Left lobe of liver (tissue), 2 donors: ENCODE measurements around the gene MUS81. TPM values are rescaled to one million over a fixed set of nuclear protein-coding genes. Genes with fewer than 3 reads are reported as not detected.
"Not testable (repeated sequence)": the region's sequence is repeated elsewhere in the genome, so short reads cannot be mapped to it uniquely, and the experiment has no call there.

Source experiments
- ATAC-seq: fragments of 200-7000 bp; cut with Tn5 transposase; one replicate; pipeline ENCODE4 v1.9.1; 2020; ENCODE audit warnings: mild to moderate bottlenecking, moderate library complexity
- DNase-seq: peaks from one replicate; pipeline ENCODE4 v3.0.0-alpha.2; 2020; ENCODE audit warnings: low spot score
- total RNA-seq: library from RNA; stranded (reverse); gene quantifications from one replicate; pipeline ENCODE4 v1.2.1, GENCODE V29; 2021
- donor health status: DM: no; HTN: no; CAD: no; lungs with moderate emphysema.
- donor health status: DM: no; HTN: yes; CAD: no.

Gene MUS81
- total RNA-seq, 1 donor from 2014 or later, result 14.3 TPM

DNA sequence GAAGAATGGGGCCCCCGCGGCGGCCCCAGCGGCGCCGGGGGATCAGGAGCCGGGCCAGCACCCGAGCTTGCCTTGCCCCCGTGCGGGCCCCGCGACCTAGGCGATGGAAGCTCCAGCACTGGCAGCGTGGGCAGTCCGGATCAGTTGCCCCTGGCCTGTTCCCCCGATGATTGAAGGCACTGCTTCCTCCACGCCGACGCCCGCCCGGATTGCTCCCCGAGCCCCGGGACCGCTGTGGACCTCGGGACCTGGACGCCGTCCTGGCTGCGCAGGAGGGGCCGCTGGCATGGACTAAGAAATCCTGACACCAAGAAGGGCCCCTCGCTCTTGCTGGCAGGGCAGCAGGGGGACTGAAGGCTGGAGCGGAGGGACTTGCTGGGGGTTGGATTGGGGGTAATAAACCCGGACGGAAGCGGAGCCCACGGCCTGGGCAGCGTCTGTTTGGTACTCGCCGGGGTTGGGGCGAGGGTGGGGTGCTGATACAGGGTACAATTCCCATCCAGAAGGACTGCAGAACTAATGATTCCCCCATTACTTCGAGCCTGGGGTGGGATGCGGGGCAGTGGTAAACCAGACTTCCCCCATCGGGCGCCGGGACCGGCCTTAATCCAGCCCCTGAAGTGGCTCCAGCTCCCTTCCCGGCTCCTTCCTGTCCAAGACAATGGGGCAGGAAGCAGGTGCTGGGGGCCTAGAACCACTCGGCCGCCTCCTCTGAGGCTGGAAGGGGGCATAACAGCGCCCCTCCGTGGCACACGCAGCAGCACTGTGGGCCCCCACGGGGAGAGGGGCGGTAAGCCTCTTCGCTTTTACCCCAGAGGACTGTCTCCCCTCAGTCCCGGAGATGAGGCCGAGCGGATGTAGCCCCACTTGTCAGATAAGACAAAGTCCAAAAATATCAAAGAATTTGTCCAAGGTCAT lies 31.2 kb downstream of the MUS81 start:
- ATAC-seq, result no peak
- DNase-seq, result no peak

DNA sequence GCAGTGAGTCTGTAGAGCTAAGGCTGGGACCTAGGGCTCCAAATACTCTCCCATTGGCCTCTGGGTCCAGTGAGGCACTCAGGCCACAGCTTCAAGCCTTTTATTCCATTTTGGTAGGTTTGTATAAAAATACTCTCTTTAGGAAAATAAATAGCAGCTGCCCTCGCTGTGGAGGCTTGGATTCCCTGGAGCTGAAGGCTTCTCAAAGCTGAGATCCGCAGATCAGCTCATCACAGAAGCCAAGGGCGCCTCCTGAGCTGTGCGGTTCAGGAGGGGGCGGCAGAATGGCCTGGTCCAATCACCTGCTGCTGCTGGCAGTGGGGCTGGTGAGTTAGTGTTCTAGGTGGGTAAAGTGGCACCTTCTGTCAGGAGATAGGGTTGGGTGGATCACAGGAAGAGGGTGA lies 31.9 kb downstream of the MUS81 start:
- ATAC-seq, DNase-seq: not testable (repeated sequence)

DNA sequence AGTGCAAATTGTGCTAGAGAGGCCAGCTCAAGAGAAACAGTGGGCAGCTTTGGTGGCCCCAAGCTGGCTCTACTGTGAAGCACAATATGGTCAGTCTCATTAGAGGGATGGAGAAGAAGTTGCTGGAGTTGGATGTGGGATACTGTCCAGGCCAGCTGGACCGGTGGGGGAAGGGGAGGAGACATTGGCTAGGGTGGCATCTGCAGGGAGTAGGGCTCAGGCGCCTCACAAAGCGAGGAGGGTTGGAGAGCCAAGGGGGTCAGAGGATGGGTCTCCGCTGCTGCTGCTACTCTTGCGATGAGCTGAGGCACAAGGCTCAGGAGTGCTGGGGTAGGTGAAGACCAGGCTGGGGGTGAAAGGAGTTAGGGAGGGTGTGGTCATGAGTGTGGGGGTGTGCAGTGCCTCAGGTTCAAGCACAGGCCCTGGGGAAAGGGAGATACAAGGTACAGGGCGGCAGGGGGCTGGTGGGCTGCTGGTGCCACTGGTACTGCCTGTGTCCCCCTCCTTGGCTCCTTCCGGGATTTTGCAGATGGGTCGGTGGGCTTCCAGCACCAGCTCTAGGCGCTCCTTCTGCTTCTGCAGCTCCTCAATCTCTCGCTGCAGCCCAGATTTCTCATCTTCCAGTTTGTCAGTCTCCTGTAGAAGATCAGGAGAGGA lies 32.6 kb downstream of the MUS81 start:
- ATAC-seq, result no peak

DNA sequence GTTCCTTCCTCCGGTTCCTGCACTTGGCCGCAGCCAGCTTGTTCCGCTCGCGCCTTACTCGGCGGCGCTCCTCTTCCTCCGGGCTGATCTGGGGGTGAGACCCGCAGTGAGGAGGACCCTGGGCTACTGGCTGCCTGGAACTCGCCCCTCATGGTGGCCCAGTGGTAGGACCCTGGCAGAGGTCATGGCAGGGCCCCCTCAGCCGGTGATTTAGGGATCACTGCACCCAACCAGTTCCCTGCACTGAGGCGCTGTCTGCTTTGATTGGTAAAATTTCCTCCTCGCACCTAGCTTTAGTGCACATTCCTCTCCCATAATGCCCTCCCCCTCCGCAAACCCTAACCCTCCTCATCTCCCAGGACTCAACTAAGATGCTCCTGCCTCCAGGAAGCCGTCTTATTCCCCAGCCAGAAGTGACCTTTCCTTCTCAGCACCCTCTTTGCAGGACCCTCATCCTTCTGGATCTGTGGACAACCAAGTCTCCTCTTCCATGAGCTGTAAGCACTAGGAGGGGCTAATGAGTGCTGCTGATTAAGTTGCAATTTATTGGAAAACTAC lies 33.9 kb downstream of the MUS81 start:
- no peak for ATAC-seq
- no peak for DNase-seq

More for the DNA sequence above, 32.6 kb downstream of the MUS81 start:
- DNase-seq, result no peak

DNA sequence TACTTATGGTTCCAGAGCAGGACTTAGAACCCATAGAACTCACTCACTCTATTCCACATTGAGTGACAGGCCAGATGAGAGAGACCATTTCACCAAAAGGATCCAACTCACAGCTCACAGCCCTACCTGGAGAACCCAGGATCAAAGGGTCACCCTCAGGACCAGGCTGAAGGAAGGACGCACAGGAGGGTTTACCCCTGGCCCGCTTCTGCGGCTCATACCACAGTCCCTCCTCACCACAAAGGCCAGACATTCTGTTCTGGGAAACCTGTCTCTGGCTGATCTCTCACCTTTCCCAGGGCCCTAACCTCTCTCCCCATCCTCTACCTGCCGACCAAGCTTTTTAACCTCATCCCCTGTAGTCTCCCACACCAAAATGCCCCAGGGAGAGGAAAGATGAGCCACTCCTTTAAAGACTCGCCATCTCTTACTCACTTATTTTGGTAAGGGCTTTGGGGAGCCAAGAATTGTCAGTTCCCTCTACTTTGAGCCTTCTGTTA lies 35.3 kb downstream of the MUS81 start:
- ATAC-seq, result no peak
- DNase-seq, result no peak

DNA sequence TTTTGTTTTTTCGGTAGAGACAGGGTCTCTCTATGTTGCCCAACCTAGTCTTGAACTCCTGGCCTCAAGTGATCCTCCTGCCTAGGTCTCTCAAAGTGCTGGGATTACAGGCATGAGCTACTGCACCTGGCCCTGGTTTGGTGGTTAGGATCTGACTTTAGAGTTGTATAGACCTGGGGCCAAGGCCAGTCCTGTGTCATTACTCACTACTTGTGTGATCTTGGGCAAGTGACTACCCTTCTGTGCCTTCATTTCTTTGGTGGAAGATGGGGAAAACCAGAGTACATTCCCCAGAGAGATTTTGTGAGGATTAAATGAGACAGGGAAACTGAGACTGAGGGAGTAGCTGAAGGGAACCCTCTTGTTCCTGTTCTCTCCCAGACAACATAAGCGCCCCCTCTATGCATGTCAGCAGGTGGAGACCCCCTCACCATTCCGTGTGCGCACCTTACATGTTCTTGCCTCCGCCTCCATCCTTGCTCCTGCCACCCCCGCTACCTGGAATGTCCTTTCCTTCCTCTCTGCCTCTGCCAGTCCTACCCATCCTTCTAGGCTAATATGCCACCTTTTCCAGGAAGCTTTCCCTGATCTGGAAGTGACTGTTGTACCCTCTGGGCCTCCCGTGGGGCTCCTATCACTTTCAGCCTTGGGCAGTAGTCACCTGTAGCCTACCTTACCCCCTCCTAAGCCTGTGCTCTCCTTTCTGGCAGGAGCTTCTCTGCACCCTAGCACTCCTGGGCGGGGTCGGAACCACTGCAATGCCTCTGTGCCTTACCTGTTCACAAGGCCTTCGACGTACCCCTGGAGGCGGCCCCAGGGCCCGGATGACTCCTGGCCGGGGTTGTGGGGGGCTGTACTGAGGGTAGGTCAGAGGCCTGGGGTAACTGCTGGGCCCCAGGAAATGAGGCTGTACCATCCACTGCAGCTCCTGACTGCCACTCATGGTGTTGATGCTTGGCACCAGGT lies 36.1 kb downstream of the MUS81 start:
- no peak for DNase-seq
- no peak for ATAC-seq

DNA sequence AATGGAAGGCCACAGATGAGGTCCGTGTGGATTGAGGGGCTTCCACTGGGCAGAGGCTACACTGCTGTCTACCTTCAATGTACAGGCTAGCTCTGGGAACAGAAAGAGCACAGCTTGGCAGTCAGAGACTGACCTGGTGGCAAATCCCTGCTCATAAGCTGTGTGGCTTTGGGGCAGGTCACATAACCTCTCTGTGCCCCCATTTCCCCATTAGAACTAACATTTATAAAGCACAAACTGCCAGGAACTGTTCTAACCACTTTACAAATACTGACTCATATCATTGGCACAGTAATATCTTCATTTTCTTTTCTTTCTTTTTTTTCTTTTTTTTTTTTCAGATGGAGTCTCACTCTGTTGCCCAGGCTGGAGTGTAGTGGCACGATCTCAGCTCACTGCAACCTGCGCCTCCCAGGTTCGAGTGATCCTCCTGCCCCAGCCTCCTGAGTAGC lies 36.8 kb downstream of the MUS81 start:
- ATAC-seq (no peak), DNase-seq (no peak)

DNA sequence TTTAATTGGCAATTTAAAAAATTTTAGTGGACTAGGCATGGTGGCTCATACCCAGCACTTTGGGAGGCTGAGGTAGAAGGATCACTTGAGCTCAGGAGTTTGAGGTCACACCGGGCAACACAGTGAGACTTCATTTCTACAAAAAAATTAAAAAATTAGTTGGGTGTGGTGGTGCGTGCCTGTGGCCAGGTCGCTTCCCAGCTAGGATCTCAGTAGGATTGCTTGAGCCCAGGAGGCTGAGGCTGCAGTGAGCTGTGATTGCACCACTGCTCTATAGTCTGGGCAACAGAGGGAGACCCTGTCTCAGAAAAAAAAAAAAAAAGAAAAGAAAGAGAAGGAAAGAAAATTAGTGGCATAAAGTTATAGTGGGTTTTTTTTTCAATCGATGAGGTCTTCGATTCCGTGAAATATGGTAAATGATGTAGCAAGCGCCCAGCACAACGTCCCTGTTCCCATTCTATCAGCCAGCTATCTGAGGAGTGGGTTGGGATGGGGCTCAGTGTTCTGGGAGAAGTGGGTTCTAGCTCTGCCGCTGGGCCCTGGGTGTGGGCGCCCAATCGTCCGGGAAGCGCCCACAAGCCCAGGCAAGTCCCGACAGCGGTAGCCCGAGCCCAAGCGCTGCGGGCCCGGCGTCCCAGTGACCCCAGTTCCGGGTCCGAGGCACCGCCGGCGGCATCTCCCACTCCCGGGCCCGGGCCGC lies 38.6 kb downstream of the MUS81 start:
- DNase-seq (no peak), ATAC-seq (no peak)

DNA sequence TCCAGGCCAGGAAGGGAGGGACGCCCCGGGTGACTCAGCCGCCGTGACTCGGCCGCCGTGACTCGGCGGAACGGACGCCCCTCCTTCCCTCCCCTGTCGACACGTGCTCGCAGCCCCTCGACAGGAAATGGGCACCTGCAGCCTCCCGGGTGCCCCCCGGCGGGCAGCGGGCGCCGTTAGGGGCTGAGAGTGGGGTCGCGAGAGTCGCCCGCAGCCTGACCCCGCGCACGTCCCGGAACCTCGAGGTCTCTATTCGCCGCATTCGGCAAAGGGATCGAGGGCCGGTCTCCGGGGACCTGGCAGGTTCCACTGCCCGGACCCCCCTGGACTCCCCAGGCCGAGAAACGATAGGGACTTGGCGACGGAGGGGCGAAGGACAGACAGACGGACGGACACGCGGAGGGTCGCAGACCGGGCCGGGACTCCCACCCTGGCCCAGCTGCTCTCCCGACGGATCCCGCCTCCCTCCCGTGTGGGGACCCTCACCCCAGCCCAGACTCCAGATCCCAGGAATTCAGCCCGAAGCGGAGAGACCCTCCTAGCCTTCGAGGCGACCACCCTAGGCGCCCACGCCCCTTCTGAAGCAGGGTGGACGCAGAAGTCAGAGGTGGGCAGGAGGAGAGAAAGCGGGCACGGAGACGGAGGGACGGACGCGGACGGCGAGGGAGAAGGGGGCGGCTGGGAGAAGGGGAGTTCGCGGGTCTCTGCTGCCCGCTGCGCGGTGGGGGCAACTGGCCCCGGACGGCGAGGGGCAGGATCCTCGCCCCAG lies 39.3 kb downstream of the MUS81 start:
- peak; percentile 28 for ATAC-seq

DNA sequence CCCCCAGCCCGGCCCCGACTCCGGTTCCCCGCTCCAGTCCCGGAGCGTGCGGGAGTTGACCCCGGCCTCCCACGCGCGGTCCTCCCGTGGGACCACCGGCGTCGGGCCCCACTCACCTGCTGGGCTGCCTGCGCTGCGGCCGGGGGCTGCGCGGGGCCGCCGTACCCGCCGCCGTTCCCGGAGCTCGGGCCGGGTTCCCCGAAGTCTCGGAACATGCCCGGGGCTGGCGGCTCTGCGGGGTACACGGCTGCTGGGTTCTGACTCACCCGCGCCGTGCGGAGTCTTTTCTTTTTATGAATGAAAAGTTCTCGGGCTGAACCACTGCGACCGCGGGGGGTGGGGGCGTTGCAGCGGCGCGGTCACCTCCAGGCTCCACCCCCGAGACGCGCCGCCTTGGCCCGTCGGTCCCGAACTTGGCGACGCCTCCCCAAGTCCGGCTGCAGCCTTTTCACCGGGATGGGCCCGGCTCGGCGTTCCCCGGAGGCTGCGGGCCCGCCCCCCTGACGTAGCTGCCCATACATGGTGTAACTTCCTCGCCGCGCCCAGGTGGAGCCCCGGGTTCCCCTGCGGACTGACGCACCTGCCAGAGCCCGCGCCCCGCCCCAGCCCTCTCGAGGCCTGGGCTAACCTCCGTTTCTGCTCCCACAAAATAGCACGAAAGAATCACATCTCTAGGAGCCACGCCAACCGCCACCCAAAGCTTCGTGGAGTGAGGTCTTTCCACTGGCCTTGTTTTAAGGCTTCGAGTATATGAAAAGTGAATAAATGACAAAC lies 40.1 kb downstream of the MUS81 start, which contains the start of gene FOSL1:
Gene FOSL1 (minus strand): TSS at position 264 of the 774 bp plus-strand sequence. CDS start 49 bp downstream, at position 215.
- DNase-seq (peak; percentile 79), ATAC-seq (peak; percentile 89)

More for the DNA sequence above, 39.3 kb downstream of the MUS81 start:
- no peak for DNase-seq

DNA sequence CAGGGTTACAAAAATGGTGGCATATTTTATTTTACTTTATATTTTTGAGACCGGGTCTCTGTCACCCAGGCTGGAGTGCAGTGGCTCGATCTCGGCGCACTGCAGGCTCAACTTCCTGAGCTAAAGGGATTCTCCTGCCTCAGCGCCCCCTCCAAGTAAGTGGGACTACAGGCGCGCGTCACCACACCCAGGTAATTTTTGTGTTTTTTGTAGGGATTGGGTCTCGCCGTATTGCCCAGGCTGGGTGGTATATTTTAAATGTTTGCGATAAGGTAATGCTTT lies 40.6 kb downstream of the MUS81 start:
- ATAC-seq (no peak), DNase-seq (no peak)

DNA sequence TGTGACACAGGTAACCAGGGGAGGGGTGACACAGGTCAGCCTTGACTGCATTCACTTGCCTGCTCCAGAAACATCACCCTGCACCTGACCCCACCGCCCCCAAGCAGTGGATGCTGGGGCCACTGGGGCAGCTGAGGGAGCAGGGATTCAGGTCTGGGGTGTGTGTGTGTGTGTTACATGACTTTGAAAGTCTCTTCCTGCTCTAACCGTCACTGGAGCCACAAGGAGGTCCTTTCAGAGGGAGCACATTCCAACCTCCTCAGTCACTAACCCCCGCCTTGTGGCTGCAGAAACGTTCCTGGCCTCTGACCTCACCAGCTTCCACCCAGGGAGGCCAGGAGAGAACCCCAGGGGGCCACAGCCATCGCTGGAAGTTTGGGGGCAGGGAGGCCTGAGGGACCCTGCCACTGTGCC lies 42.8 kb downstream of the MUS81 start:
- no peak for DNase-seq
- no peak for ATAC-seq

DNA sequence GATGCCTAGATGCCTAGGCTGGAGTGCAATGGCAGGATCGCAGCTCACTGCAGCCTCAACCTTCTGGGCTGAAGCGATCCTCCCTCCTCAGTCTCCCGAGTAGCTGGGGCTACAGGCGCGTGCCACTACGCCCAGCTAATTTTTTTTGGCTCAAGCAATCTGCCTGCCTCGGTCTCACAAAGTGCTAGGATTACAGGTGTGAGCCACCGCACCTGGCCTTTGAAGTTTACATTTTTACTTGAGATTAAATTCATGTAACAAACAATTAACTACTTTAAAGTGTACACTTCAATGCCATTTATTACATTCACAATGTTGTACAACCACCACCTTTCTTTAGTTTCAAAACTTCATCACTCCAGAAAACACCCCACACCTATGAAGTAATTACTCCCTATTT lies 43.5 kb downstream of the MUS81 start:
- no peak for ATAC-seq
- DNase-seq, result no peak

DNA sequence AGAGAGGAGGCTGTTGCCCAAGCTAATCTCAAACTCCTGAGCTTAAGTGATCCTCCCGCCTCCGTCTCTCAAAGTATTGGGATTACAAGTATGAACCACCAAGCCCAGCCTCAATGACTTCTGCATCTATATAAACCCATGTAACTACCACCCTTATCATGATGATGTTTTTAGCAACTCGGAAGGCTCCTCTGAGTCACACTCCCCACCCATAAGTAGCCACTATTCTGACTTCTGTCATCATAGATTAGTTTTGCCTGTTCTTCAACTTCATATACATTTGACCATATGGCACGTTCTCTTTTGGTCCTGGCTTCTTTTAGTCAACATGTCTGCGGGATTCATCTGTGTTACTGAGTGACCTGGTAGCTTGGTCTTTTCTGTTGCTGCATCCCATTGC lies 46.4 kb downstream of the MUS81 start:
- DNase-seq (no peak), ATAC-seq (no peak)

DNA sequence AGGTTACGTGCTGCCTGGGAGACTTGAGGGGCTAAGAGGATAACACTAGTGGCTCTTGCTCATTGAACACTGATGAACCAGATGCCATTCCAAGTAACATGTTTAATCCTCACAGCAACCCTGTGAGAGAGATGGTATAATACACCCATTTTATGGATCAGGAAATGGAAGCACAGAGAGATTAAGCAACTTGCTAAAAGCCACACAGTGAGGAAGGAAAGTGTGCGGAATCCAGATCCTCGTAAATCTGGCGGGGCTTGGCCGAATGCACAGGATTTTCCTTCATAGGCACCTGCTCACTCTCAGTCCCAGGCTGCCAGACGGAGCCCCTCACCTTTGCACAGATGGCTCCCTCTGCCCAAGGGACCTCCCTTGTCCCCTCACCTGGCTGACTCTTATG lies 47.6 kb downstream of the MUS81 start:
- no peak for ATAC-seq
- DNase-seq, result no peak

DNA sequence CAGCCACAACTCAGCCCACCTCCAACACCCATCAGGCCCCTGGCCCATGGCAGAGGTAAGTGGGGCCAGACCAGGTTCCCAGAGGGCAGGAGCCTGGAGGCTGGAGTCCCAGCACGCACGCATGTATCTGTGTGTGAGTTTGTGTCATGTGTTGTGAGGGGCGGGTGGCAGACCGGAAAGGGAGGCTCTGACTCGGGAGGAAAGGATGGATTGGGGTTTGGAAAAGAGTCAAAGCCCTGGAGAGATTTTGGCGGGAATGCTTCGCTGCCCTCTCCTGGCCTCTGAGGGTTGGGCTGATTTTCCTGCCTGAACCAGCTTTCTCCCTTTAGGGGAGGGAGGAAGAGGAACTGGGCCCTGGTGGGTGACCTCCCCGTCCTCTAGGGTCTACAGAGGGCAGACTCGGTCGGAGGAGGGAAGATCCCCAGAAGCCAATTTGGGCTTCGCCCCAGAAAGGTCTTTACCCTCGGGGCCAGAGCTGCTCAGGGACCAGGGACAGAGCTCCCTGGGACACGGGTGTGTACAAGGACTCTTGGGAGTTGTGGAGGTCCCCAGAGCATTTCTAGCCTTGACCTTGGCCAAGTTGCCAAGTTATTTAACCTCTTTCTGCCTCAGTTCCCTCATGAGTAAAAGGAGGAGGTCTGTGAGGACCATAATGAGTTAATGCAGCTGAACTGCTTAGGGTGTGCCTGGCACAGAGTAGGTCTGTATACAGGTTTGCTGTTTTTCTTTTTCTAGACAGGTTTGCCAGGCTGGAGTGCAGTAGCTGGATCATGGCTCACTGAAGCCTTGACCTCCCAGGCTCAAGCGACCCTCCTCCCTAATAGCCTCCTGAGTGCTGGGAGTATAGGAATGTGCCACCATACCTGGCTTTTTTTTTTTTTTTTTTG lies 51.7 kb downstream of the MUS81 start:
- no peak for DNase-seq
- ATAC-seq, result peak; percentile 66

DNA sequence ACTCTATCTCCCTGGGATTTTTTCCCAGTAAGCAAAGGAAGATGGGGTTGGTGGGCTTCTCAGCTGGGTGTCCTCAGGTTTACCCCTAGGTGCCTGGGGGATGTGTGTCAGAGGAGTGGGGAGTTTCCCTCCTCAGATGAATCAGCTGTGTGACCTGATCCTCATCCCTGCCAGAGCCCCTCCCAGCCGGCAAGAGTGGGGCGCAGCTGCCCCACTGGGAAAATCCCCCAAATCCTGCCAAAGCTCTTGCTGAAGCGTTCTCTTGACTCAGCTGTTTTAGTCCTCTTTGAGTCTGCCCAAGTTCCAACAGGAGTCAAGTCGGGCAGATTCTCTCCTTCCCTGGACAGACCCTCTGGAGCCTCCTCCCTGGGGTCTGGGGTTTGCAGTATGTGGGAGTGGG lies 52.6 kb downstream of the MUS81 start:
- ATAC-seq (no peak), DNase-seq (no peak)
